Mesenchymal stem cell (in vitro differentiated cells and primary cell): ENCODE measurements around the gene RAB7B.
A peak's percentile ranks its signal among the peaks of the same experiment; 100 is the strongest.

Experiments
- DNase-seq: peaks from one replicate; pipeline ENCODE4 v3.0.0-alpha.2; 2013
- H2AFZ ChIP-seq: one replicate; pipeline ENCODE4 v1.6.1; 2013; ENCODE audit warnings: low read depth, mild to moderate bottlenecking, control low read depth, inconsistent platforms, low read length, moderate library complexity
- H2AK5ac ChIP-seq: 2 replicates; pipeline ENCODE4 v1.6.1; 2013; ENCODE audit warnings: low read length, moderate library complexity, mild to moderate bottlenecking, inconsistent platforms; ENCODE audit not compliant: severe bottlenecking
- H2BK120ac ChIP-seq: one replicate; pipeline ENCODE4 v1.6.1; 2013; ENCODE audit warnings: low read depth, mild to moderate bottlenecking, inconsistent platforms, low read length, moderate library complexity
- H2BK12ac ChIP-seq, 2 experiments: one replicate each; pipeline ENCODE4 v1.6.1; 2013; ENCODE audit warnings: inconsistent platforms in 2 of 2, low read length in 2 of 2, mild to moderate bottlenecking in 2 of 2, moderate library complexity in 2 of 2, control low read depth in 1 of 2
- H2BK15ac ChIP-seq: one replicate; pipeline ENCODE4 v1.6.1; 2013; ENCODE audit warnings: mild to moderate bottlenecking, low read depth, inconsistent platforms; ENCODE audit not compliant: poor library complexity, severe bottlenecking
- H2BK5ac ChIP-seq: 2 replicates; pipeline ENCODE4 v1.6.1; 2013; ENCODE audit warnings: low read depth, mild to moderate bottlenecking, low read length, control low read depth, inconsistent platforms; ENCODE audit not compliant: poor library complexity, severe bottlenecking
- H3K14ac ChIP-seq, 2 experiments: one replicate each; pipeline ENCODE4 v1.6.1; 2013; ENCODE audit warnings: inconsistent platforms in 2 of 2, low read length in 2 of 2, control low read depth in 1 of 2, mild to moderate bottlenecking in 1 of 2, moderate library complexity in 1 of 2
- H3K18ac ChIP-seq, 2 experiments: one replicate each; pipeline ENCODE4 v1.6.1; 2013; ENCODE audit warnings: inconsistent platforms in 2 of 2, low read length in 2 of 2, control low read depth in 1 of 2, low read depth in 1 of 2, mild to moderate bottlenecking in 1 of 2
- H3K23ac ChIP-seq, 2 experiments: one replicate each; pipeline ENCODE4 v1.6.1; 2013; ENCODE audit warnings: inconsistent platforms in 2 of 2, low read length in 2 of 2, mild to moderate bottlenecking in 2 of 2, moderate library complexity in 2 of 2, control low read depth in 1 of 2
- H3K27ac ChIP-seq: 2 replicates; pipeline ENCODE4 v1.5.1; 2013; ENCODE audit warnings: mild to moderate bottlenecking, moderate library complexity, low read length, control low read depth, inconsistent platforms; ENCODE audit not compliant: poor library complexity, severe bottlenecking
- H3K27me3 ChIP-seq, 2 experiments: 2 replicates each; pipeline versions ENCODE4 v1.6.1 to v1.7.0; 2013; ENCODE audit warnings: low read length in 2 of 2, mild to moderate bottlenecking in 2 of 2, moderate library complexity in 2 of 2, control low read depth in 1 of 2, inconsistent platforms in 1 of 2; ENCODE audit not compliant: control insufficient read depth in 1 of 2, insufficient read depth in 1 of 2
- H3K36me3 ChIP-seq, 2 experiments: 2 replicates each; pipeline versions ENCODE4 v1.6.1 to v1.7.0; 2013; ENCODE audit warnings: low read length in 2 of 2, control low read depth in 1 of 2, inconsistent platforms in 1 of 2, low read depth in 1 of 2, mild to moderate bottlenecking in 1 of 2; ENCODE audit not compliant: insufficient read depth in 2 of 2, control insufficient read depth in 1 of 2
- H3K4ac ChIP-seq, 2 experiments: one replicate each; pipeline ENCODE4 v1.6.1; 2013; ENCODE audit warnings: inconsistent platforms in 2 of 2, low read length in 2 of 2, mild to moderate bottlenecking in 2 of 2, moderate library complexity in 2 of 2, control low read depth in 1 of 2, low read depth in 1 of 2
- H3K4me1 ChIP-seq: 2 replicates; pipeline ENCODE4 v1.6.1; 2013; ENCODE audit warnings: low read depth, low read length, control low read depth; ENCODE audit not compliant: control insufficient read depth, insufficient read depth
- H3K4me2 ChIP-seq: 2 replicates; pipeline ENCODE4 v1.6.1; 2013; ENCODE audit warnings: low read length, mild to moderate bottlenecking, inconsistent platforms; ENCODE audit not compliant: poor library complexity, severe bottlenecking
- H3K4me3 ChIP-seq, 2 experiments: 2 replicates each; pipeline versions ENCODE4 v1.5.1 to v1.7.0; 2013; ENCODE audit warnings: low read length in 2 of 2, mild to moderate bottlenecking in 2 of 2, control low read depth in 1 of 2, low read depth in 1 of 2; ENCODE audit not compliant: insufficient read depth in 1 of 2
- H3K79me1 ChIP-seq: replicated peaks from 2 replicates; pipeline ENCODE4 v1.6.1; 2013; ENCODE audit warnings: mild to moderate bottlenecking, control low read depth, low read length, inconsistent platforms; ENCODE audit not compliant: poor library complexity, severe bottlenecking
- H3K9ac ChIP-seq: 2 replicates; pipeline ENCODE4 v1.7.0; 2013; ENCODE audit warnings: mild to moderate bottlenecking, low read length, moderate library complexity
- H3K9me3 ChIP-seq: 2 replicates; pipeline ENCODE4 v1.7.0; 2013; ENCODE audit warnings: mild to moderate bottlenecking, low read length; ENCODE audit not compliant: control insufficient read depth
- H4K8ac ChIP-seq: one replicate; pipeline ENCODE4 v1.6.1; 2013; ENCODE audit warnings: inconsistent platforms, mild to moderate bottlenecking, low read length, moderate library complexity
- H4K91ac ChIP-seq: one replicate; pipeline ENCODE4 v1.6.1; 2013; ENCODE audit warnings: mild to moderate bottlenecking, low read length, inconsistent platforms
- WGBS: methylation state at CpG from one replicate; pipeline ENCODE4 v1.1.7; 2013; ENCODE audit warnings: mixed read lengths; 5-methylcytosine and 5-hydroxymethylcytosine counted together

RAB7B gene

GRCh38 chr1:206005234-206005633 is 2.0 kb upstream of the RAB7B start:
- H3K27me3 ChIP-seq, result no peaks in the 10 kb centered on the region
- H2AFZ ChIP-seq, result no peak overlapping the region
- no peak overlapping the region for H3K27ac ChIP-seq
- no peak for DNase-seq
- H4K8ac ChIP-seq, result no peak overlapping the region
- H2BK15ac ChIP-seq, result peak overlapping the region; percentile 21
- H3K23ac ChIP-seq, result no peak overlapping the region
- H3K36me3 ChIP-seq, result no peaks in the 10 kb centered on the region
- H2AK5ac ChIP-seq, result no peak overlapping the region
- H3K4ac ChIP-seq, result no peak overlapping the region
- peaks cover 24% of the 10 kb centered on the region for H3K4me1 ChIP-seq
- H3K14ac ChIP-seq, result no peak overlapping the region
- no peak overlapping the region for H4K91ac ChIP-seq
- no peak overlapping the region for H3K4me2 ChIP-seq
- WGBS, result 95% methylated on average over 7 of the region's 7 CpGs
- no peak overlapping the region for H2BK12ac ChIP-seq
- no peaks in the 10 kb centered on the region for H3K79me1 ChIP-seq
- H3K9ac ChIP-seq, result no peak overlapping the region
- H3K18ac ChIP-seq, result no peak overlapping the region
- no peak overlapping the region for H2BK5ac ChIP-seq
- no peak overlapping the region for H2BK120ac ChIP-seq
- H3K9me3 ChIP-seq, result no peaks in the 10 kb centered on the region
- H3K4me3 ChIP-seq, result no peak overlapping the region

GRCh38 chr1:206004826-206005225 is 1.6 kb upstream of the RAB7B start:
- Histone ChIP-seq H3K36me3 (peaks cover 0 to 3% of the 10 kb centered on the region in 2 experiments), H3K79me1 (no peaks in the 10 kb centered on the region), H3K27me3 (no peaks in the 10 kb centered on the region), H3K27ac (no peak overlapping the region), H3K23ac (no peak overlapping the region), H2BK5ac (no peak overlapping the region), H2BK15ac (no peak overlapping the region), H3K4me3 (no peak overlapping the region), H3K9ac (no peak overlapping the region), H2AK5ac (no peak overlapping the region), H2BK120ac (no peak overlapping the region), H4K91ac (peak overlapping the region; percentile 54), H2BK12ac (no peak overlapping the region), H3K4me1 (peaks cover 24% of the 10 kb centered on the region), H2AFZ (no peak overlapping the region), H3K14ac (no peak overlapping the region), H3K9me3 (no peaks in the 10 kb centered on the region), H3K4ac (no peak overlapping the region), H4K8ac (no peak overlapping the region), H3K18ac (no peak overlapping the region), H3K4me2 (no peak overlapping the region)
- no peak for DNase-seq
- 90% methylated on average over 12 of the region's 12 CpGs for WGBS

GRCh38 chr1:206003854-206004800 is 932 bp upstream of the RAB7B start:
- no peak overlapping the region for H3K23ac ChIP-seq
- H3K9ac ChIP-seq, result peak overlapping the region; percentile 87
- no peak overlapping the region for H2BK5ac ChIP-seq
- H3K14ac ChIP-seq, result peak overlapping the region in 1 of 2 experiments; percentile 86
- DNase-seq, result no peak
- H3K27me3 ChIP-seq, result no peaks in the 10 kb centered on the region
- H3K4me1 ChIP-seq, result peaks cover 24% of the 10 kb centered on the region
- 96% methylated on average over 7 of the region's 7 CpGs for whole genome bisulfite sequencing
- peak overlapping the region; percentile 55 to 82 for H3K4ac ChIP-seq
- no peaks in the 10 kb centered on the region for H3K79me1 ChIP-seq
- H3K9me3 ChIP-seq, result no peaks in the 10 kb centered on the region
- no peak overlapping the region for H2BK15ac ChIP-seq
- H4K91ac ChIP-seq, result peak overlapping the region; percentile 90
- H3K18ac ChIP-seq, result peak overlapping the region; percentile 85 to 87
- H2BK12ac ChIP-seq, result peak overlapping the region; percentile 44 to 91
- no peak overlapping the region for H2BK120ac ChIP-seq
- H2AK5ac ChIP-seq, result no peak overlapping the region
- no peak overlapping the region for H3K27ac ChIP-seq
- H4K8ac ChIP-seq, result peak overlapping the region; percentile 79
- H3K4me2 ChIP-seq, result no peak overlapping the region
- peak overlapping the region in 1 of 2 experiments; percentile 78 for H3K4me3 ChIP-seq
- peak overlapping the region; percentile 15 for H2AFZ ChIP-seq
- H3K36me3 ChIP-seq, result peaks cover 0 to 3% of the 10 kb centered on the region in 2 experiments

- H3K4me3 ChIP-seq, result peak overlapping the region in 1 of 2 experiments; percentile 78
- peak overlapping the region; percentile 14 for H2AK5ac ChIP-seq
These were observed 1.0 kb downstream of the RAB7B start for GRCh38 chr1:206002160-206002559.

More at GRCh38 chr1:206002160-206002559, 1.0 kb downstream of the RAB7B start:
- H4K91ac ChIP-seq, result peak overlapping the region; percentile 19
- H3K14ac ChIP-seq, result no peak overlapping the region
- no peak overlapping the region for H2AFZ ChIP-seq
- no peaks in the 10 kb centered on the region for H3K27me3 ChIP-seq
- peak overlapping the region in 1 of 2 experiments; percentile 43 for H3K23ac ChIP-seq
- H2BK120ac ChIP-seq, result no peak overlapping the region
- H3K4me1 ChIP-seq, result peaks cover 24% of the 10 kb centered on the region
- H3K18ac ChIP-seq, result no peak overlapping the region
- H3K36me3 ChIP-seq, result peaks cover 0 to 3% of the 10 kb centered on the region in 2 experiments
- H2BK12ac ChIP-seq, result peak overlapping the region in 1 of 2 experiments; percentile 72
- H4K8ac ChIP-seq, result no peak overlapping the region
- no peaks in the 10 kb centered on the region for H3K9me3 ChIP-seq
- H3K4me2 ChIP-seq, result no peak overlapping the region
- peak overlapping the region; percentile 87 for H3K9ac ChIP-seq
- 100% methylated on average over 2 of the region's 3 CpGs for WGBS
- no peak overlapping the region for H2BK15ac ChIP-seq
- peak overlapping the region in 1 of 2 experiments; percentile 47 for H3K4ac ChIP-seq
- H3K79me1 ChIP-seq, result no peaks in the 10 kb centered on the region
- H2BK5ac ChIP-seq, result no peak overlapping the region
- DNase-seq, result no peak
- no peak overlapping the region for H3K27ac ChIP-seq
